K562 (cell line): ENCODE results near the gene CXCR3. TPM values are rescaled to one million over a fixed set of nuclear protein-coding genes. Genes with fewer than 3 reads are reported as not detected.

ENCODE experiments used
- ATAC-seq: fragments of 200-7000 bp; cut with Tn5 transposase; 3 replicates; pipeline ENCODE4 v1.9.1; 2020; ENCODE audit warnings: moderate library complexity
- BruUV-seq: library from RNA; stranded (reverse); fragments of 400-500 nt; replicated peaks from 2 replicates; lab custom pipeline; 2021; lab: Mats Ljungman, UMichigan
- CTCF ChIA-PET: fragments of 300-600 bp; formaldehyde crosslinking; extraction: SDS; loops from one replicate; lab custom pipeline; 2021; ENCODE audit warnings: low intra/inter-chr PET ratio; lab: Yijun Ruan, JAX
- POLR2A ChIA-PET: fragments of 300-600, 350-650 bp; sonication (Branson Sonifier 250); formaldehyde crosslinking; extraction: SDS; loops from one replicate; lab custom pipeline; 2021; ENCODE audit warnings: antibody characterized with exemption, inconsistent platforms; lab: Yijun Ruan, JAX
- DNase-seq, 4 experiments: peaks; one replicate each; pipeline versions ENCODE4 v3.0.0 to v3.0.0-alpha.2; 2011 to 2018; ENCODE audit warnings: low spot score in 3 of 4, mixed read lengths in 3 of 4; ENCODE audit errors: extremely low read depth in 1 of 4
- FAIRE-seq: peaks from 2 replicates; lab custom pipeline; 2011; peaks lifted over from hg19 to GRCh38; lab: Jason Lieb, UNC
- H2AFZ ChIP-seq: 2 replicates; pipeline ENCODE4 v1.6.0; 2011; ENCODE audit warnings: low read depth, low read length, control low read depth, inconsistent platforms
- H3K27ac ChIP-seq: fragments of 200-600 bp; 3 replicates; pipeline ENCODE4 v1.8.0; 2011; ENCODE audit warnings: low read depth, mild to moderate bottlenecking, control low read depth, inconsistent platforms, low read length, moderate library complexity, mixed read lengths; ENCODE audit errors: extremely low read depth
- H3K27me3 ChIP-seq, 2 experiments: fragments of 300-600 bp in 1 of 2; 2 replicates in 1 of 2; 3 replicates in 1 of 2; pipeline versions ENCODE4 v1.6.0 to v1.8.0; 2011; ENCODE audit warnings: inconsistent platforms in 2 of 2, low read length in 2 of 2, mild to moderate bottlenecking in 1 of 2, mixed read lengths in 1 of 2, moderate library complexity in 1 of 2; ENCODE audit not compliant: control insufficient read depth in 2 of 2, insufficient read depth in 2 of 2
- H3K36me3 ChIP-seq: fragments of 300-600 bp; 3 replicates; pipeline ENCODE4 v1.8.0; 2011; ENCODE audit warnings: mild to moderate bottlenecking, low read length, inconsistent platforms; ENCODE audit not compliant: control insufficient read depth, insufficient read depth
- H3K4me1 ChIP-seq, 2 experiments: fragments of 200-600 bp in 1 of 2; replicated peaks in 1 of 2; 2 replicates in 1 of 2; 3 replicates in 1 of 2; pipeline versions ENCODE4 v1.5.1 to v1.8.0; 2011; ENCODE audit warnings: inconsistent platforms in 2 of 2, low read length in 2 of 2, mild to moderate bottlenecking in 1 of 2, mixed read lengths in 1 of 2, moderate library complexity in 1 of 2; ENCODE audit not compliant: control insufficient read depth in 2 of 2, insufficient read depth in 2 of 2
- H3K4me2 ChIP-seq: 2 replicates; pipeline ENCODE4 v1.6.1; 2011; ENCODE audit warnings: low read length, control low read depth, inconsistent platforms, mixed read lengths; ENCODE audit not compliant: insufficient read depth
- H3K4me3 ChIP-seq: fragments of 200-600 bp; sonication (generic), shearing (Covaris generic); 2 replicates; pipeline ENCODE4 v1.5.1; 2016; ENCODE audit warnings: control low read depth, inconsistent platforms
- H3K79me2 ChIP-seq: fragments of 200-600 bp; 3 replicates; pipeline ENCODE4 v1.8.0; 2011; ENCODE audit warnings: low read length, inconsistent platforms; ENCODE audit not compliant: control insufficient read depth, insufficient read depth
- H3K9ac ChIP-seq, 2 experiments: 2 replicates each; pipeline versions ENCODE4 v1.6.0 to v1.6.1; 2011; ENCODE audit warnings: low read depth in 2 of 2, low read length in 2 of 2, control low read depth in 1 of 2, inconsistent platforms in 1 of 2, mild to moderate bottlenecking in 1 of 2, mixed read lengths in 1 of 2; ENCODE audit not compliant: insufficient read depth in 1 of 2
- H3K9me1 ChIP-seq: one replicate; pipeline ENCODE4 v1.6.0; 2011; ENCODE audit warnings: inconsistent platforms, mild to moderate bottlenecking, low read length, moderate library complexity; ENCODE audit not compliant: control insufficient read depth, insufficient read depth
- H3K9me3 ChIP-seq: replicated peaks from 2 replicates; pipeline ENCODE4 v1.5.1; 2011; ENCODE audit warnings: low read depth, low read length, inconsistent platforms; ENCODE audit not compliant: control insufficient read depth, insufficient read depth
- H4K20me1 ChIP-seq: replicated peaks from 2 replicates; pipeline ENCODE4 v1.6.1; 2011; ENCODE audit warnings: low read length, inconsistent platforms, mixed read lengths; ENCODE audit not compliant: control insufficient read depth, insufficient read depth
- ASH1L ChIP-seq: fragments of 450-650 bp; IDR thresholded peaks from 2 replicates; pipeline ENCODE4 v1.6.1; 2018; ENCODE audit warnings: borderline replicate concordance, mild to moderate bottlenecking, low read depth; ENCODE audit not compliant: partially characterized antibody
- KDM2B ChIP-seq: fragments of 250-450 bp; sonication (Bioruptor Pico); IDR thresholded peaks from 2 replicates; pipeline ENCODE4 v1.8.0; 2021; ENCODE audit warnings: mild to moderate bottlenecking, moderate library complexity
- MED1 ChIP-seq: sonication (generic); formaldehyde crosslinking; IDR thresholded peaks from 2 replicates; pipeline ENCODE4 v1.8.1; 2023; ENCODE audit warnings: missing genetic modification reagents, borderline replicate concordance
- NFYB ChIP-seq: IDR thresholded peaks from 2 replicates; pipeline ENCODE4 v1.6.1; 2011; ENCODE audit warnings: mild to moderate bottlenecking, moderate library complexity; ENCODE audit not compliant: insufficient read length; ENCODE audit errors: extremely low read depth
- PHF8 ChIP-seq: fragments of 200-600 bp; sonication (generic); IDR thresholded peaks from 2 replicates; pipeline ENCODE4 v1.6.1; 2012; ENCODE audit warnings: mixed run types, mild to moderate bottlenecking, inconsistent platforms, low read length, moderate library complexity, borderline replicate concordance
- POLR2G ChIP-seq: fragments of 200-400 bp; formaldehyde crosslinking; IDR thresholded peaks from 2 replicates; pipeline ENCODE4 v1.6.1; 2017; ENCODE audit warnings: low read depth, mild to moderate bottlenecking, antibody characterized with exemption, low read length, moderate library complexity
- RBFOX2 ChIP-seq: fragments of 200-400 bp; formaldehyde crosslinking; IDR thresholded peaks from 2 replicates; pipeline ENCODE4 v1.6.1; 2017; ENCODE audit warnings: low read depth, mild to moderate bottlenecking, low read length, moderate library complexity
- SREBF2 ChIP-seq: sonication (generic); formaldehyde crosslinking; IDR thresholded peaks from 2 replicates; pipeline ENCODE4 v1.4.0; 2020; ENCODE audit warnings: mild to moderate bottlenecking, missing genetic modification reagents
- USF1 ChIP-seq: sonication (generic); formaldehyde crosslinking; IDR thresholded peaks from 2 replicates; pipeline ENCODE4 v1.9.0; 2022; ENCODE audit warnings: mild to moderate bottlenecking, missing genetic modification reagents
- WGBS: fragments of 100-300 bp; shearing (Covaris generic); methylation state at CpG from one replicate; pipeline ENCODE4 v1.1.6; 2016; ENCODE audit warnings: low coverage, mixed read lengths; ENCODE audit not compliant: insufficient coverage; ENCODE audit errors: missing lambda C conversion rate; 5-methylcytosine and 5-hydroxymethylcytosine counted together
- in situ Hi-C: fragments of 300-500 bp; cut with MboI; formaldehyde crosslinking; loops from 4 replicates; pipeline ENCODE4 v1.15.0; 2018; ENCODE audit warnings: inconsistent platforms, mixed read lengths
- intact Hi-C: fragments of 100-400 bp; cut with micrococcal nuclease; formaldehyde crosslinking; loops from 2 replicates; pipeline ENCODE4 v1.14.2; 2022
- polyA plus RNA-seq, 8 experiments: library from polyadenylated mRNA; depleted of rRNA in 4 of 8; stranded (reverse) in 5 of 8; unstranded in 3 of 8; fragments of >200 nt; fragmentation: Nextera tagmentation in 2 of 8; fragmentation: Illumina TruSeq in 1 of 8; extraction: Ambion mirVana in 2 of 8; extraction: Trizol in 1 of 8; gene quantifications; 2 replicates each; pipeline versions ENCODE4 v1.2.1 to v1.2.3, GENCODE V29; 2011 to 2014; ENCODE audit warnings: inconsistent platforms in 1 of 8, missing spikeins in 1 of 8
- total RNA-seq, 7 experiments: library from RNA; depleted of rRNA in 6 of 7; stranded (reverse); fragments of >200 nt in 6 of 7; fragmentation: Illumina TruSeq in 2 of 7; extraction: Trizol in 2 of 7; gene quantifications; 2 replicates each; pipeline versions ENCODE4 v1.2.1 to v1.2.3, GENCODE V29; 2011 to 2021; ENCODE audit warnings: low replicate concordance in 1 of 7
- TF ChIP-seq, protein P1 (sequence below): fragments of 250-450 bp; sonication (Bioruptor Pico); IDR thresholded peaks from 2 replicates; pipeline ENCODE4 v1.8.0; 2022; ENCODE audit warnings: moderate library complexity, mild to moderate bottlenecking, inconsistent platforms
- TF ChIP-seq, protein P2 (sequence below): fragments of 200-800 bp; sonication (Bioruptor generic); IDR thresholded peaks from 2 replicates; pipeline ENCODE4 v1.6.1; 2017; ENCODE audit warnings: missing genetic modification characterization, missing compliant biosample characterization

Gene CXCR3
- total and polyA plus RNA-seq, 9 of the 15 experiments (the other 6 are each of a cell fraction or from before 2014, with no cell fraction given), result not detected

GRCh38 chrX:71667328-71668247 is 49.3 kb upstream of the CXCR3 start, which contains the start of gene LOC101059915:
Gene LOC101059915, plus strand, starts transcription at chrX:71667546.
- ChIA-PET POLR2A (no interaction called here), CTCF (no interaction called here)
- H4K20me1 ChIP-seq, result no peaks in the 10 kb centered on the region
- H3K4me3 ChIP-seq, result no peak within 1 kb of the TSS
- FAIRE-seq (no peak), DNase-seq (peak in 3 of 4 experiments; percentile 13 to 33 (median 14)), ATAC-seq (peak; percentile 11; the same call in 1 of the 3 replicates)
- no peaks in the 10 kb centered on the region for H3K79me2 ChIP-seq
- TF ChIP-seq, protein P1, sequence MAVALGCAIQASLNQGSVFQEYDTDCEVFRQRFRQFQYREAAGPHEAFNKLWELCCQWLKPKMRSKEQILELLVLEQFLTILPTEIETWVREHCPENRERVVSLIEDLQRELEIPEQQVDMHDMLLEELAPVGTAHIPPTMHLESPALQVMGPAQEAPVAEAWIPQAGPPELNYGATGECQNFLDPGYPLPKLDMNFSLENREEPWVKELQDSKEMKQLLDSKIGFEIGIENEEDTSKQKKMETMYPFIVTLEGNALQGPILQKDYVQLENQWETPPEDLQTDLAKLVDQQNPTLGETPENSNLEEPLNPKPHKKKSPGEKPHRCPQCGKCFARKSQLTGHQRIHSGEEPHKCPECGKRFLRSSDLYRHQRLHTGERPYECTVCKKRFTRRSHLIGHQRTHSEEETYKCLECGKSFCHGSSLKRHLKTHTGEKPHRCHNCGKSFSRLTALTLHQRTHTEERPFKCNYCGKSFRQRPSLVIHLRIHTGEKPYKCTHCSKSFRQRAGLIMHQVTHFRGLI (CRISPR knock-in tag), result no peak
- TF ChIP-seq PHF8, result 0 out of 2 replicates have a peak, but pooled peaks have one; percentile 18
- no peak for TF ChIP-seq USF1 (CRISPR knock-in tag)
- peak; percentile 23; the same call in 1 of the 2 replicates for TF ChIP-seq RBFOX2
- no peak for TF ChIP-seq KDM2B (CRISPR knock-in tag)
- TF ChIP-seq SREBF2 (CRISPR knock-in tag), result no peak
- peak; percentile 21 for TF ChIP-seq NFYB
- no peak for TF ChIP-seq ASH1L
- no peak for TF ChIP-seq MED1
- peak; percentile 19; the same call in 1 of the 2 replicates for TF ChIP-seq POLR2G
- TF ChIP-seq, protein P2, sequence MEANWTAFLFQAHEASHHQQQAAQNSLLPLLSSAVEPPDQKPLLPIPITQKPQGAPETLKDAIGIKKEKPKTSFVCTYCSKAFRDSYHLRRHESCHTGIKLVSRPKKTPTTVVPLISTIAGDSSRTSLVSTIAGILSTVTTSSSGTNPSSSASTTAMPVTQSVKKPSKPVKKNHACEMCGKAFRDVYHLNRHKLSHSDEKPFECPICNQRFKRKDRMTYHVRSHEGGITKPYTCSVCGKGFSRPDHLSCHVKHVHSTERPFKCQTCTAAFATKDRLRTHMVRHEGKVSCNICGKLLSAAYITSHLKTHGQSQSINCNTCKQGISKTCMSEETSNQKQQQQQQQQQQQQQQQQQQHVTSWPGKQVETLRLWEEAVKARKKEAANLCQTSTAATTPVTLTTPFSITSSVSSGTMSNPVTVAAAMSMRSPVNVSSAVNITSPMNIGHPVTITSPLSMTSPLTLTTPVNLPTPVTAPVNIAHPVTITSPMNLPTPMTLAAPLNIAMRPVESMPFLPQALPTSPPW (CRISPR knock-in tag), result no peak
- H3K9ac ChIP-seq, result no peak within 1 kb of the TSS; a peak in 1 of 4 replicates
- H3K4me1 ChIP-seq, result peaks cover 0 to 16% of the 10 kb centered on the region in 2 experiments; a peak in 3 of 5 replicates
- no peaks in the 10 kb centered on the region for H3K9me1 ChIP-seq
- no peaks in the 10 kb centered on the region for H3K9me3 ChIP-seq
- H3K27me3 ChIP-seq, result peaks cover 0 to 26% of the 10 kb centered on the region in 2 experiments; a peak in 2 of 5 replicates
- intact Hi-C loops, result no loop called here
- H3K36me3 ChIP-seq, result no peaks in the 10 kb centered on the region
- H3K27ac ChIP-seq, result no peak within 1 kb of the TSS
- 28% methylated on average over 17 of the region's 50 CpGs for WGBS
- H2AFZ ChIP-seq, result no peak within 1 kb of the TSS
- BruUV-seq, result no TSS peak
- in situ Hi-C loops, result loop anchor here (25.0 kb wide), 1 partner anchor 195 kb away; no protein-coding TSS in a partner anchor
- H3K4me2 ChIP-seq, result no peak within 1 kb of the TSS
